ENCODE results near the gene EYA3.
"Not testable (repeated sequence)": the region's sequence is repeated elsewhere in the genome, so short reads cannot be mapped to it uniquely, and the experiment has no call there.

EYA3 gene

GRCh38 chr1:28028873-28029654, 59.3 kb downstream of the EYA3 start:
- DNase-seq (ENCODE audit: low read depth) = no peak

- DNase-seq (ENCODE audit: low read depth) = no peak
Measured at GRCh38 chr1:28027660-28028059, 60.8 kb downstream of the EYA3 start.

GRCh38 chr1:28027238-28027637, 61.2 kb downstream of the EYA3 start:
- no peak for DNase-seq (ENCODE audit: low read depth)

GRCh38 chr1:28026329-28026728, 62.1 kb downstream of the EYA3 start:
- no peak for DNase-seq (ENCODE audit: low read depth)

- DNase-seq (ENCODE audit: low read depth) = no peak
Measured at GRCh38 chr1:28021064-28021463, 67.3 kb downstream of the EYA3 start.

- DNase-seq (ENCODE audit: low read depth) = no peak
Measured at GRCh38 chr1:28010969-28011368, 77.4 kb downstream of the EYA3 start.

GRCh38 chr1:28003117-28003516, 85.3 kb downstream of the EYA3 start:
- DNase-seq (ENCODE audit: low read depth) = not testable (repeated sequence)

- no peak for DNase-seq (ENCODE audit: low read depth)
Measured at GRCh38 chr1:28002600-28002999, 85.8 kb downstream of the EYA3 start.

- no peak for DNase-seq (ENCODE audit: low read depth)
Measured at GRCh38 chr1:27999055-27999454, 89.4 kb downstream of the EYA3 start.

- DNase-seq (ENCODE audit: low read depth) = not testable (repeated sequence)
Measured at GRCh38 chr1:27994526-27994925, 93.9 kb downstream of the EYA3 start.

- no peak for DNase-seq (ENCODE audit: low read depth)
Measured at GRCh38 chr1:27994060-27994459, 94.3 kb downstream of the EYA3 start.

GRCh38 chr1:27993241-27993640, 95.2 kb downstream of the EYA3 start:
- no peak for DNase-seq (ENCODE audit: low read depth)

GRCh38 chr1:27992276-27992675, 96.1 kb downstream of the EYA3 start:
- DNase-seq (ENCODE audit: low read depth) = no peak

GRCh38 chr1:27990920-27991537, 97.4 kb downstream of the EYA3 start:
- no peak for DNase-seq (ENCODE audit: low read depth)

- no peak for DNase-seq (ENCODE audit: low read depth)
Measured at GRCh38 chr1:27981145-27981544, 107.3 kb downstream of the EYA3 start.

GRCh38 chr1:27980216-27980845, 108.1 kb downstream of the EYA3 start:
- DNase-seq (ENCODE audit: low read depth) = no peak

GRCh38 chr1:27979859-27980201, 108.6 kb downstream of the EYA3 start:
- no peak for DNase-seq (ENCODE audit: low read depth)

GRCh38 chr1:27979151-27979858, 109.1 kb downstream of the EYA3 start:
- DNase-seq (ENCODE audit: low read depth) = no peak

- no peak for DNase-seq (ENCODE audit: low read depth)
Measured at GRCh38 chr1:27974417-27974781, 114.0 kb downstream of the EYA3 start.

GRCh38 chr1:27973771-27974416, 114.5 kb downstream of the EYA3 start:
- no peak for DNase-seq (ENCODE audit: low read depth)

- DNase-seq (ENCODE audit: low read depth) = no peak
Measured at GRCh38 chr1:27972141-27972540, 116.3 kb downstream of the EYA3 start.

- DNase-seq (ENCODE audit: low read depth) = no peak
Measured at GRCh38 chr1:27971674-27972073, 116.7 kb downstream of the EYA3 start.

All from stimulated activated CD8-positive, alpha-beta memory T cell treated with anti-CD3 and anti-CD28 coated beads, Interleukin-15, amount 100 ng/mL, for 24 hours (primary cell).